Measurements from ENCODE around the gene ZNF579. TPM values are rescaled to one million over a fixed set of nuclear protein-coding genes. Genes with fewer than 3 reads are reported as not detected.

ZNF579 gene
- total and polyA plus RNA-seq, 2 of the 13 experiments (the other 11 are each of a cell fraction or from before 2014, with no cell fraction given): 2.1 to 2.9 TPM

GRCh38 chr19:55586976-55587668, 6.5 kb upstream of the ZNF579 start (continued):
- TF ChIP-seq ARID4A (CRISPR knock-in tag; IDR thresholded peaks at IDR 0.05; ENCODE audit: borderline replicate concordance) (peak; percentile 43; the same call in 1 of the 2 replicates), TGIF2 (CRISPR knock-in tag; IDR thresholded peaks at IDR 0.05) (peak; percentile 54; the same call in 1 of the 2 replicates), CREB1 (IDR thresholded peaks at IDR 0.05) (no peak), CREB1 (CRISPR knock-in tag; IDR thresholded peaks at IDR 0.05) (peak; percentile 44; the same call in 1 of the 2 replicates), HNF1A (IDR thresholded peaks at IDR 0.05; ENCODE audit: low read depth) (no peak), HNF1A (CRISPR knock-in tag; IDR thresholded peaks at IDR 0.05; ENCODE audit: borderline replicate concordance) (0 out of 2 replicates have a peak, but pooled peaks have one; percentile 31), GABPB1 (CRISPR knock-in tag; IDR thresholded peaks at IDR 0.05) (peak; percentile 33; the same call in 1 of the 2 replicates), MLLT10 (CRISPR knock-in tag; IDR thresholded peaks at IDR 0.05) (no peak), MAX (IDR thresholded peaks at IDR 0.05) (peak; percentile 34; the same call in 1 of the 2 replicates), FIP1L1 (IDR thresholded peaks at IDR 0.05; ENCODE audit: borderline replicate concordance, insufficient read depth, low read depth, low read length) (0 out of 2 replicates have a peak, but pooled peaks have one; percentile 33), ZNF704 (CRISPR knock-in tag; IDR thresholded peaks at IDR 0.05; ENCODE audit: borderline replicate concordance) (no peak), ZBED4 (CRISPR knock-in tag; IDR thresholded peaks at IDR 0.05; ENCODE audit: borderline replicate concordance) (no peak)
